CD4-positive, alpha-beta T cell treated with Interleukin-1 beta for 1 hour (primary cell): ENCODE results near the gene MPRIP.
"Not testable (repeated sequence)": the region's sequence is repeated elsewhere in the genome, so short reads cannot be mapped to it uniquely, and the experiment has no call there.

Experiments used
- DNase-seq, 2 donors: peaks; one replicate each; pipeline ENCODE4 v3.0.0-alpha.2; 2020 to 2022

The MPRIP gene, protein sequence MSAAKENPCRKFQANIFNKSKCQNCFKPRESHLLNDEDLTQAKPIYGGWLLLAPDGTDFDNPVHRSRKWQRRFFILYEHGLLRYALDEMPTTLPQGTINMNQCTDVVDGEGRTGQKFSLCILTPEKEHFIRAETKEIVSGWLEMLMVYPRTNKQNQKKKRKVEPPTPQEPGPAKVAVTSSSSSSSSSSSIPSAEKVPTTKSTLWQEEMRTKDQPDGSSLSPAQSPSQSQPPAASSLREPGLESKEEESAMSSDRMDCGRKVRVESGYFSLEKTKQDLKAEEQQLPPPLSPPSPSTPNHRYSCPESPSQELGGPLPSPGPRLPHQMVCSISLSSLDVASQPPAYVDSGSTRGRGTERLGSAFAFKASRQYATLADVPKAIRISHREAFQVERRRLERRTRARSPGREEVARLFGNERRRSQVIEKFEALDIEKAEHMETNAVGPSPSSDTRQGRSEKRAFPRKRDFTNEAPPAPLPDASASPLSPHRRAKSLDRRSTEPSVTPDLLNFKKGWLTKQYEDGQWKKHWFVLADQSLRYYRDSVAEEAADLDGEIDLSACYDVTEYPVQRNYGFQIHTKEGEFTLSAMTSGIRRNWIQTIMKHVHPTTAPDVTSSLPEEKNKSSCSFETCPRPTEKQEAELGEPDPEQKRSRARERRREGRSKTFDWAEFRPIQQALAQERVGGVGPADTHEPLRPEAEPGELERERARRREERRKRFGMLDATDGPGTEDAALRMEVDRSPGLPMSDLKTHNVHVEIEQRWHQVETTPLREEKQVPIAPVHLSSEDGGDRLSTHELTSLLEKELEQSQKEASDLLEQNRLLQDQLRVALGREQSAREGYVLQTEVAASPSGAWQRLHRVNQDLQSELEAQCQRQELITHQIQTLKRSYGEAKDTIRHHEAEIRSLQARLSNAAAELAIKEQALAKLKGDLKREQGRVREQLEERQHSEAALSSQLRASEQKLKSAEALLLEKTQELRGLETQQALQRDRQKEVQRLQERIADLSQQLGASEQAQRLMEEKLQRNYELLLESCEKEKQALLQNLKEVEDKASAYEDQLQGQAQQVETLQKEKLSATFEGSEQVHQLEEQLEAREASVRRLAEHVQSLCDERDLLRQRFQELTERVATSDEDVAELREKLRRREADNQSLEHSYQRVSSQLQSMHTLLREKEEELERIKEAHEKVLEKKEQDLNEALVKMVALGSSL (N-terminal part only)

DNA sequence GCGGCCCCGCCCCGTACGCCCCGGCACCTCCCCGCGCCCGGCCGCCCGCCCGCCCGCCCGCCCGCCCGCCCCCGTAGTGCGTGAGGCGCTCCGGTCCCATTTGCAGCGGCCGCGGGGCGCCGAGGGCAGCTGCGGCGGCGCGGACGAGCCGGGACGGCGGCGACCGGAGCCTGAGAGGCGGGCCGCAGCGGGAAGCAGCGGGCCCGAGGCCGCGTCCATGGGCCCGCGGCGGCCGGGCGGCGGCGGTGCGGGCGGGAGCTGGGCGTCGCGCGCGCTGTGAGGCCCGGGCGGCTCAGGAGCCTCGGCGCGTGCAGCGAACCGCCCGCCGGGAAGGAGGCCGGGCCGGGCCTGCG is at the start of gene MPRIP:
Gene MPRIP (plus strand): TSS at position 74 of the 353 bp plus-strand sequence. CDS start 392 bp downstream, outside the sequence.
- DNase-seq, result no peak

GRCh38 chr17:16994631-16995030 is 47.6 kb upstream of the MPRIP start:
- no peak for DNase-seq

GRCh38 chr17:16995930-16996329 is 46.3 kb upstream of the MPRIP start:
- DNase-seq, result no peak

- DNase-seq, result not testable (repeated sequence)
These were observed 45.5 kb upstream of the MPRIP start for GRCh38 chr17:16996726-16997125.

DNA sequence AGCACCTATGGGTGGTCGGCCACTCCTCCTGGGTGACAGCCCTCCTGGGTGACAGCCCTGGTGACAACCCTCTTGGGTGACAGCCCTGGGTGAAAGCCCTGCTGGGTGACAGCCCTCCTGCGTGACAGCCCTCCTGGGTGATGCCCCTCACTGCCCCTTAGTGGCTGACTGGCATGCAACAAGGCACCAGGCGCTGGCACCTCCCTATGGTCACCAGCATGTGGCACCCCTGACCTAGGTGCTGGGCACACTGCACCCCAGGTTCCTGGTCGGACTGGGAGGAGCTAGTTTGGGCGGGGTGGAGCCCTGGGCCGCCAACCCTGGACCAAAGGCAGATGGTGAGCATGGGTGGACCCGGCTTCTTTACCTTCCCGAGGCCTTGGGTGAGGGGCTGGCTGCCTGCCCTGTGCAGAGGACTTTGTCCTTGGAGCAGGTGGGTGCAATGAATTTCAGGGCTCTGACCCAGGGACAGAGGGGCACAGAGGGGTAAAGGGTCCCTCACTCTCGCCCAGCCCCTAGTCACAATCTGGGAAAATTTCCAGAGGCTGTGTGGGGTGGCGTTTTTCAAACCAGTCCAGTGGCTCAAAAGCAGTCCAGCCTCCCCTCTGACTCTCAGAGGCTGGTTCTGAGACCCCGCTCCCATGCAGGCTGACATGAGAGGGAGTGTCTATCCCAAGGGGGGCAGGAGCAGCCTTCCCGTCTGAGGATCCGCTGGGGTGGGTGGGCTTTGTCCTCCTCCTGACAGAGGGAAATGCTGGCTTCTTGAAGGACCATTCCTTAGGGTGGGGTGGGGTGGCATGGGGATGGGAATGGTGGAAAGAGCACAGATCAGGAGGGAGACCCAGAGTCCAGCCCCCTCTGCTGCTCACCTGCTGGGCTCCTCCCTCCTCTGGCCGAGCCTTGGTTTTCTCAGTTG is 44.5 kb upstream of the MPRIP start:
- DNase-seq, result peak in 1 of 2 donors; percentile 84

DNA sequence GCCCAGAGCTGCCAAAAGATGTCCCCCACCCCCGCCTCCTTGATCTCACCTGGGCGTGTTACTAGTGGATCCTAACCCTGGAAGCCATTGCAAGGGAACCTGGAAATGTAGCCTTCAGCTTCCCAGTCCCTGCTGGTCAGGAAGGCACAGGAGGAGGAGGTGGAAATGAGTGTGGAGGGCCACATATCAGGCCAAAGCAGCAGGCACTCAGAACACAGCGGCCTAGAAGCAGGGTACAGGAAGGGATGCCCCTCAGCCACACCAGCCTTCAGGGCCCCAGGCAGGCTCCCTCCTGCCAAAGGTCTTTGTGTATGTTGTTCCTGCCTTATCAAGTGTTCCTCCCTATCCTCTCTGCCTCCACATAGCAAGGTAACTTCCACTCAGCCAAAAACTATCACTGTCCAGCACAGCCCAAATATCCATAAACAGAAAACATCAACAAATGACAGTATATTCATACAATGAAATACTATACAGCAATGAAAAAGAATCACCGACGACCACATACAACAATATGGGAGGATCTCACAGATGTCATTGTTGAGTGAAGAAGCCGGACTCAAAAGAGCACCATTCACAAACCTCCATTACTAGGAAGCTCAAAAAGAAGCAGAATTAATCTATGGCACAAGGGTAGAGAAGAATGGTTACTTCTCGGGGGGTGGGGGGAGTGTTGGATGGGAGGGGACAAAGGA is 42.2 kb upstream of the MPRIP start:
- no peak for DNase-seq

DNA sequence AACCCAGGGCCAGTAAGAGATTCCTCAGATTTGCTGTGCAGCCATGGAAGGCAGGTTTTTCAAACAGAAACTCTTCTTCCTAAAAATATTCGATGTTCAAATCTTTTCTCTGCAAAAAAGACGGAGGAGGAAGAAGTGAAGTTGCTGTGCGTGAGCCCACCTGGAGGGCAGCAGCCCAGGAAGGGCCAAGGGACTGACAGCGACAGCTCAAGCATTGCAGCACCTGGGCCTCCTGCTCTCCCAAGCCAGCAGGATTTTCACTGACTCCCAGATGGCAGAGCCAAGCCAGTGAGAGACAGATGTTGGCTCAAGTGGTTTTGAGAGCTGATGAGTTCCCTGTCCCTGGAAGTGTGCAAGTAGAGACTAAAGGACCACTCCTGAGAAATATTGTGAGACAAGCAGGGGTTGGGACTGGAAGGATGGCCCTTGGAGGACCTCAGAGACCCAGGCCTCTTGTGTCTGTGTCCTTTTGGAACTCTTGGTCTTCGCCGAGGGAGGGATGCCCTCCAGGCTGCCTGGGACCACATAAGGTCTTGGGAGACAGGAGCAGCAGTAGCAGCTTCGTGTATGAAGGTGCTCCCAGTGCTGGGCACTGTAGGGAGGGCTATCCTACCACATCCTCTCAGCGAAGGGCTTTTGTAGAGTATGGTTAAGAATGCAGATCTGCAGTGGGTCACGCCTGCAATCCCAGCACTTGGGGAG is 41.0 kb upstream of the MPRIP start:
- no peak for DNase-seq

GRCh38 chr17:17001874-17002520 is 40.3 kb upstream of the MPRIP start:
- DNase-seq, result peak; percentile 76 to 77

GRCh38 chr17:17002731-17003715 is 39.2 kb upstream of the MPRIP start:
- not testable (repeated sequence) for DNase-seq

GRCh38 chr17:17004251-17004996 is 37.8 kb upstream of the MPRIP start:
- DNase-seq, result no peak

GRCh38 chr17:17004997-17005614 is 37.2 kb upstream of the MPRIP start:
- DNase-seq, result not testable (repeated sequence)

GRCh38 chr17:17007891-17008290 is 34.4 kb upstream of the MPRIP start:
- DNase-seq, result not testable (repeated sequence)

- DNase-seq, result not testable (repeated sequence)
These were observed 33.4 kb upstream of the MPRIP start for GRCh38 chr17:17008621-17009397.

- not testable (repeated sequence) for DNase-seq
These were observed 32.3 kb upstream of the MPRIP start for GRCh38 chr17:17009972-17010371.

GRCh38 chr17:17010545-17011034 is 31.7 kb upstream of the MPRIP start:
- DNase-seq, result not testable (repeated sequence)
